Tibial nerve (tissue), 4 donors: ENCODE data around the gene ADH6. TPM values are rescaled to one million over a fixed set of nuclear protein-coding genes. Genes with fewer than 3 reads are reported as not detected.
"Not testable (repeated sequence)": the region's sequence is repeated elsewhere in the genome, so short reads cannot be mapped to it uniquely, and the experiment has no call there.

ENCODE experiments used
- DNase-seq, 2 donors: peaks; one replicate each; pipeline ENCODE4 v3.0.0-alpha.2; 2019; ENCODE audit warnings: low spot score in 2 of 2
- H3K27ac ChIP-seq, 4 donors: fragments of 200-600 bp; sonication (generic) in 3 of 4; one replicate each; pipeline ENCODE4 v1.5.1; 2017 to 2019; ENCODE audit warnings: mild to moderate bottlenecking in 1 of 4
- H3K27me3 ChIP-seq, 2 donors: fragments of 200-600 bp; sonication (generic) in 1 of 2; one replicate each; pipeline versions ENCODE4 v1.5.1 to v1.6.0; 2017 to 2019
- H3K36me3 ChIP-seq, 3 donors: fragments of 200-600 bp; sonication (generic); one replicate each; pipeline ENCODE4 v1.5.1; 2018 to 2019
- H3K4me1 ChIP-seq, 4 donors: fragments of 200-600 bp; sonication (generic) in 3 of 4; one replicate each; pipeline ENCODE4 v1.5.1; 2017 to 2019
- H3K4me3 ChIP-seq, 4 donors: fragments of 200-600 bp; sonication (generic) in 3 of 4; one replicate each; pipeline ENCODE4 v1.5.1; 2017 to 2019; ENCODE audit warnings: mild to moderate bottlenecking in 1 of 4, moderate library complexity in 1 of 4
- H3K9me3 ChIP-seq, 4 donors: fragments of 200-600 bp; sonication (generic) in 3 of 4; one replicate each; pipeline ENCODE4 v1.5.1; 2017 to 2019
- CTCF ChIP-seq, 5 experiments: fragments of 200-600 bp in 3 of 5; fragments of 450-650 bp in 2 of 5; sonication (generic) in 3 of 5; IDR thresholded peaks; one replicate each; pipeline ENCODE4 v1.5.1; 2016 to 2019; ENCODE audit warnings: antibody characterized with exemption in 5 of 5, mild to moderate bottlenecking in 3 of 5, moderate library complexity in 2 of 5
- EP300 ChIP-seq, 2 donors: sonication (generic); formaldehyde crosslinking; IDR thresholded peaks; one replicate each; pipeline ENCODE4 v1.6.1; 2017; ENCODE audit warnings: antibody characterized with exemption in 2 of 2, mild to moderate bottlenecking in 1 of 2
- POLR2A ChIP-seq, 2 donors: fragments of 450-650 bp; IDR thresholded peaks; one replicate each; pipeline ENCODE4 v1.6.1; 2017; ENCODE audit warnings: antibody characterized with exemption in 2 of 2, mild to moderate bottlenecking in 2 of 2, moderate library complexity in 2 of 2
- WGBS, 2 donors: methylation state at CpG; one replicate each; pipeline ENCODE4 v1.1.5; 2018; 5-methylcytosine and 5-hydroxymethylcytosine counted together
- total RNA-seq, 4 donors: library from RNA; depleted of rRNA; stranded (reverse); fragments of >200 nt; gene quantifications; one replicate each; pipeline ENCODE4 v1.1.0, GENCODE V29; 2016

ADH6 gene
- total RNA-seq, 4 donors from 2014 or later, result not detected

GRCh38 chr4:99234331-99235010, 15.4 kb upstream of the ADH6 start:
- Histone ChIP-seq H3K4me3 (no peak overlapping the region), H3K36me3 (no peaks in the 10 kb centered on the region), H3K9me3 (peaks cover 0 to 31% (median 0%) of the 10 kb centered on the region in 4 donors), H3K27ac (no peak overlapping the region), H3K27me3 (no peaks in the 10 kb centered on the region), H3K4me1 (peaks cover 0 to 5% (median 0%) of the 10 kb centered on the region in 4 donors)
- TF ChIP-seq EP300 (IDR thresholded peaks at IDR 0.05), result no peak
- TF ChIP-seq CTCF (IDR thresholded peaks at IDR 0.05), result no peak
- no peak for TF ChIP-seq POLR2A (IDR thresholded peaks at IDR 0.05)
- DNase-seq, result no peak
- WGBS, 2 donors, result 37 to 38% methylated on average over 2 of the region's 2 CpGs

GRCh38 chr4:99233397-99233796, 14.4 kb upstream of the ADH6 start:
- not testable (repeated sequence) for H3K36me3 ChIP-seq, H3K27me3 ChIP-seq, H3K27ac ChIP-seq, DNase-seq, H3K4me3 ChIP-seq, H3K4me1 ChIP-seq
- H3K9me3 ChIP-seq, result peaks cover 0 to 24% (median 0%) of the 10 kb centered on the region in 4 donors
- WGBS, 2 donors, result 93 to 97% methylated on average over 2 of the region's 2 CpGs

DNA sequence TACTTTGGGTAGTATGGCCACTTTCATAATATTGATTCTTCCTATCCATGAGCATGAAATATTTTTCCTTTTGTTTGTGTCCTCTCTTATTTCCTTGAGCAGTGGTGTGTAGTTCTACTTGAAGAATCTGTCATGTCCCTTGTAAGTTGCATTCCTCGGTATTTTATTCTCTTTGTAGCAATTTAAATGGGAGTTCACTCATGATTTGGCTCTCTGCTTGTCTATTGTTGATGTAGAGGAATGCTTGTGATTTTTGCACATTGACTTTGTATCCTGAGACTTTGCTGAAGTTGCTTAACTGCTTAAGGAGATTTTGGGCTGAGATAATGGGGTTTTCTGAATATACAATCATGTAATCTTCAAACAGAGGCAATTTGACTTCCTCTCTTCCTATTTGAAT, 9.7 kb upstream of the ADH6 start:
- not testable (repeated sequence) for H3K4me1 ChIP-seq, H3K27ac ChIP-seq, H3K27me3 ChIP-seq, DNase-seq, H3K36me3 ChIP-seq, H3K4me3 ChIP-seq
- WGBS, 2 donors, result 71 to 77% methylated on average over 1 of the region's 1 CpG
- H3K9me3 ChIP-seq, result peaks cover 0 to 24% (median 0%) of the 10 kb centered on the region in 4 donors

DNA sequence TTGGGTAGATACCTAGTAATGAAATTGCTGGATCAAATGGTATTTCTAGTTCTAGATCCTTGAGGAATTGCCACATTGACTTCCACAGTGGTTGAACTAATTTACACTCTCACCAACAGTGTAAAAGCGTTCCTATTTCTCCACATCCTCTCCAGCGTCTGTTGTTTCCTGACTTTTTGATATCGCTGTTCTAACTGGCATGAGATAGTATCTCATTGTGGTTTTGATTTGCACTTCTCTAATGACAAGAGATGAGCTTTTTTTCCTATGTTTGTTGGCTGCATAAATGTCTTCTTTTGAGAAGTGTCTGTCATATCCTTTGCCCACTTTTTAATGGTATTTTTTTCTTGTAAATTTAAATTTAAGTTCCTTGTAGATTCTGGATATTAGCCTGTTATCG, 8.6 kb upstream of the ADH6 start:
- DNase-seq, H3K4me1 ChIP-seq, H3K4me3 ChIP-seq, H3K36me3 ChIP-seq, H3K27me3 ChIP-seq, H3K27ac ChIP-seq: not testable (repeated sequence)
- H3K9me3 ChIP-seq, result peaks cover 0 to 24% (median 0%) of the 10 kb centered on the region in 4 donors
- 90 to 92% methylated on average over 4 of the region's 4 CpGs for WGBS, 2 donors

DNA sequence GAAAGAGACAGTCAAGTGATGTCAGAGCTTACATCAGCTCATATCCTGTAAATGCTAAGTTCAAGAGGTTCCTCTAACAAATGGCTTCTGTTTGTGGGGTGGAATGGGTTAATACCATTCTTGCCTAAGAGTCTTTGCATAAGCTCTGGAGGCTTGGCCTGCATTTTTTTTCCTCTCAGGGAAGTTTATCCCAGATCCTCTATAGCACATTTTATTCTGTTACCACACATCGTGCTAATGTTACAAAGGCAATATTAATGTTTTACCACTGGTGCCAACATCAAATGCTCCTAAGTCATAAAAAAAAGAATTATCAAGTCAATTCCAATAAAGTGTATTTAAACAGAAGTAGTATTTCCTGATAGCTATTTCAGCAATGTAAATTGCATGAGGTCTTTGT, 2.9 kb upstream of the ADH6 start:
- no peak for TF ChIP-seq EP300 (IDR thresholded peaks at IDR 0.05)
- TF ChIP-seq POLR2A (IDR thresholded peaks at IDR 0.05), result no peak
- no peak for TF ChIP-seq CTCF (IDR thresholded peaks at IDR 0.05)
- no peaks in the 10 kb centered on the region for H3K27me3 ChIP-seq
- H3K27ac ChIP-seq, result no peak overlapping the region
- no peak for DNase-seq
- no peaks in the 10 kb centered on the region for H3K36me3 ChIP-seq
- no peak overlapping the region for H3K4me3 ChIP-seq
- H3K9me3 ChIP-seq, result peaks cover 0 to 4% (median 0%) of the 10 kb centered on the region in 4 donors
- H3K4me1 ChIP-seq, result no peaks in the 10 kb centered on the region
- 14 to 16% methylated on average over 1 of the region's 1 CpG for WGBS, 2 donors

GRCh38 chr4:99219479-99219878, 433 bp upstream of the ADH6 start:
- H3K27me3 ChIP-seq, result no peaks in the 10 kb centered on the region
- no peaks in the 10 kb centered on the region for H3K9me3 ChIP-seq
- H3K4me1 ChIP-seq, result no peaks in the 10 kb centered on the region
- H3K27ac ChIP-seq, result no peak overlapping the region
- H3K36me3 ChIP-seq, result no peaks in the 10 kb centered on the region
- 65 to 79% methylated on average over 1 of the region's 1 CpG for WGBS, 2 donors
- TF ChIP-seq CTCF (IDR thresholded peaks at IDR 0.05) (no peak), POLR2A (IDR thresholded peaks at IDR 0.05) (no peak), EP300 (IDR thresholded peaks at IDR 0.05) (no peak)
- no peak for DNase-seq
- no peak overlapping the region for H3K4me3 ChIP-seq

DNA sequence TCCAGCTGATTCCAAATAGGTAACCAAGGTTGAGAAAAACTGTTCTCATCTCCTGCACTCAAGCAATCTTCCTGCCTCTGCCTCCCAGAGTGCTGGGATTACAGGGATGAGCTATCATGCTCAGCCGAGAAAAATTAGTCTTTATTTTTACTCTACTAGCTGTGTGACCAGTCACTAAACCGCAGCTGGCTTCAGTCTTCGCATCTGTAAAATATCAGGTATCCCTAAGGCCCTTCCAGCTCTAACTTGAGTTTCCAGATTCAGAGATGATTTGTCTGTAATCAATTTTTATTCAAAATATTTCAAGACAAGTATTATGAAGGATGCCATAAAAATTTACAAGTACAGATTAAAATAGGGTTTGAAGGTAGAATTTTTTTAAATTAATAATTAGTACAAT, 3.5 kb downstream of the ADH6 start:
- Histone ChIP-seq H3K4me3 (no peak overlapping the region), H3K4me1 (no peaks in the 10 kb centered on the region), H3K27me3 (no peaks in the 10 kb centered on the region), H3K9me3 (no peaks in the 10 kb centered on the region), H3K27ac (no peak overlapping the region), H3K36me3 (no peaks in the 10 kb centered on the region)
- WGBS, 2 donors, result 64 to 68% methylated on average over 3 of the region's 3 CpGs
- DNase-seq, result no peak
- TF ChIP-seq POLR2A (IDR thresholded peaks at IDR 0.05) (no peak), CTCF (IDR thresholded peaks at IDR 0.05) (no peak), EP300 (IDR thresholded peaks at IDR 0.05) (no peak)
